HCT116 (cell line): ENCODE results near the gene NUDT4B.
"Not testable (repeated sequence)": the region's sequence is repeated elsewhere in the genome, so short reads cannot be mapped to it uniquely, and the experiment has no call there.

Source experiments
- CEBPB ChIP-seq: IDR thresholded peaks from 2 replicates; pipeline ENCODE4 v1.6.1; 2012; ENCODE audit warnings: low read depth
- CTCF ChIP-seq, 3 experiments: fragments of 200-600 bp in 1 of 3; sonication (generic) in 1 of 3; IDR thresholded peaks in 2 of 3; conservative IDR thresholded peaks in 1 of 3; 2 replicates each; pipeline ENCODE4 v1.5.1; 2012 to 2017; ENCODE audit warnings: low read depth in 2 of 3, low read length in 2 of 3, antibody characterized with exemption in 1 of 3, borderline replicate concordance in 1 of 3, control low read depth in 1 of 3, mild to moderate bottlenecking in 1 of 3, mixed read lengths in 1 of 3, mixed run types in 1 of 3, moderate library complexity in 1 of 3; ENCODE audit not compliant: insufficient read depth in 1 of 3
- EZH2 ChIP-seq: fragments of 200-600 bp; sonication (generic); IDR thresholded peaks from 2 replicates; pipeline ENCODE4 v1.6.1; 2017; ENCODE audit warnings: antibody characterized with exemption, mixed run types
- JUND ChIP-seq: IDR thresholded peaks from 2 replicates; pipeline ENCODE4 v1.6.1; 2012
- POLR2A ChIP-seq: IDR thresholded peaks from 2 replicates; pipeline ENCODE4 v1.7.0; 2011; ENCODE audit warnings: borderline replicate concordance; ENCODE audit not compliant: insufficient read depth, insufficient read length; ENCODE audit errors: extremely low read depth
- POLR2AphosphoS5 ChIP-seq: IDR thresholded peaks from 2 replicates; pipeline ENCODE4 v1.6.1; 2011; ENCODE audit warnings: mild to moderate bottlenecking, low read depth, low read length, moderate library complexity
- RAD21 ChIP-seq: IDR thresholded peaks from 2 replicates; pipeline ENCODE4 v1.6.1; 2012; ENCODE audit warnings: low read depth, mild to moderate bottlenecking
- SP1 ChIP-seq: IDR thresholded peaks from 2 replicates; pipeline ENCODE4 v1.6.1; 2012; ENCODE audit warnings: low read depth
- TCF7L2 ChIP-seq: IDR thresholded peaks from 2 replicates; pipeline ENCODE4 v1.7.0; 2011; ENCODE audit warnings: borderline replicate concordance, inconsistent platforms; ENCODE audit not compliant: insufficient read depth, insufficient read length; ENCODE audit errors: extremely low read depth
- YY1 ChIP-seq: IDR thresholded peaks from 2 replicates; pipeline ENCODE4 v1.6.1; 2011; ENCODE audit warnings: low read length, low read depth, moderate library complexity, mild to moderate bottlenecking; ENCODE audit not compliant: insufficient replicate concordance; ENCODE audit errors: extremely low read depth
- ZFX ChIP-seq: fragments of 450-650 bp; IDR thresholded peaks from 2 replicates; pipeline ENCODE4 v1.6.1; 2017
- TF ChIP-seq, protein P1 (sequence below): IDR thresholded peaks from 2 replicates; pipeline ENCODE4 v1.6.1; 2011; ENCODE audit warnings: mild to moderate bottlenecking, low read length, moderate library complexity; ENCODE audit not compliant: insufficient replicate concordance; ENCODE audit errors: extremely low read depth

- TF ChIP-seq EZH2; POLR2A; TCF7L2; RAD21; ZFX; JUND; CEBPB; POLR2AphosphoS5; CTCF (IDR thresholded peaks at IDR 0.05 in 2 of 3, conservative IDR thresholded peaks at IDR 0.05 in 1 of 3; ENCODE audit: borderline replicate concordance in 1 of 3, insufficient read depth in 1 of 3, low read depth in 2 of 3, low read length in 2 of 3); SP1; YY1: not testable (repeated sequence)
- TF ChIP-seq, protein P1, sequence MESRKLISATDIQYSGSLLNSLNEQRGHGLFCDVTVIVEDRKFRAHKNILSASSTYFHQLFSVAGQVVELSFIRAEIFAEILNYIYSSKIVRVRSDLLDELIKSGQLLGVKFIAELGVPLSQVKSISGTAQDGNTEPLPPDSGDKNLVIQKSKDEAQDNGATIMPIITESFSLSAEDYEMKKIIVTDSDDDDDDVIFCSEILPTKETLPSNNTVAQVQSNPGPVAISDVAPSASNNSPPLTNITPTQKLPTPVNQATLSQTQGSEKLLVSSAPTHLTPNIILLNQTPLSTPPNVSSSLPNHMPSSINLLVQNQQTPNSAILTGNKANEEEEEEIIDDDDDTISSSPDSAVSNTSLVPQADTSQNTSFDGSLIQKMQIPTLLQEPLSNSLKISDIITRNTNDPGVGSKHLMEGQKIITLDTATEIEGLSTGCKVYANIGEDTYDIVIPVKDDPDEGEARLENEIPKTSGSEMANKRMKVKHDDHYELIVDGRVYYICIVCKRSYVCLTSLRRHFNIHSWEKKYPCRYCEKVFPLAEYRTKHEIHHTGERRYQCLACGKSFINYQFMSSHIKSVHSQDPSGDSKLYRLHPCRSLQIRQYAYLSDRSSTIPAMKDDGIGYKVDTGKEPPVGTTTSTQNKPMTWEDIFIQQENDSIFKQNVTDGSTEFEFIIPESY, result not testable (repeated sequence)
These were observed 39.7 kb upstream of the NUDT4B start for GRCh38 chr1:148708779-148709333.
